HG03558 (cell line): ENCODE data around the gene KIDINS220.
A peak's percentile ranks its signal among the peaks of the same experiment; 100 is the strongest.

Source experiments
- ATAC-seq: cut with Tn5 transposase; IDR thresholded peaks from one replicate; pipeline ENCODE4 v1.9.1; 2021; ENCODE audit warnings: moderate number of reproducible peaks; ENCODE audit not compliant: unreplicated experiment; ENCODE audit errors: extremely low read depth

KIDINS220 gene

GRCh38 chr2:8836971-8837794, at the start of gene KIDINS220:
Gene KIDINS220, minus strand, starts transcription at chr2:8837613. Its CDS starts 10,520 bp downstream, at chr2:8827093.
- ATAC-seq: peak; percentile 58

GRCh38 chr2:8886876-8887275, 49.5 kb upstream of the KIDINS220 start:
- no peak for ATAC-seq

GRCh38 chr2:8886202-8886518, 48.7 kb upstream of the KIDINS220 start:
- no peak for ATAC-seq

- no peak for ATAC-seq
Measured at GRCh38 chr2:8885449-8886201, 48.2 kb upstream of the KIDINS220 start.

GRCh38 chr2:8884812-8885211, 47.4 kb upstream of the KIDINS220 start:
- ATAC-seq: no peak

GRCh38 chr2:8882094-8882493, 44.7 kb upstream of the KIDINS220 start:
- no peak for ATAC-seq

- ATAC-seq: no peak
Measured at GRCh38 chr2:8877894-8878293, 40.5 kb upstream of the KIDINS220 start.

- no peak for ATAC-seq
Measured at GRCh38 chr2:8877332-8877731, 39.9 kb upstream of the KIDINS220 start.

GRCh38 chr2:8876628-8877027, 39.2 kb upstream of the KIDINS220 start:
- ATAC-seq: no peak

GRCh38 chr2:8872821-8873432, 35.5 kb upstream of the KIDINS220 start:
- ATAC-seq: no peak

- ATAC-seq: no peak
Measured at GRCh38 chr2:8870441-8870840, 33.0 kb upstream of the KIDINS220 start.

GRCh38 chr2:8867363-8867762, 29.9 kb upstream of the KIDINS220 start:
- no peak for ATAC-seq

GRCh38 chr2:8863331-8863953, 26.0 kb upstream of the KIDINS220 start:
- no peak for ATAC-seq

- no peak for ATAC-seq
Measured at GRCh38 chr2:8862230-8862629, 24.8 kb upstream of the KIDINS220 start.

GRCh38 chr2:8861797-8862196, 24.4 kb upstream of the KIDINS220 start:
- ATAC-seq: no peak

GRCh38 chr2:8860239-8860638, 22.8 kb upstream of the KIDINS220 start:
- no peak for ATAC-seq

GRCh38 chr2:8858910-8859309, 21.5 kb upstream of the KIDINS220 start:
- no peak for ATAC-seq

GRCh38 chr2:8858264-8858663, 20.9 kb upstream of the KIDINS220 start:
- ATAC-seq: no peak

GRCh38 chr2:8857709-8858108, 20.3 kb upstream of the KIDINS220 start:
- no peak for ATAC-seq

GRCh38 chr2:8856176-8856575, 18.8 kb upstream of the KIDINS220 start:
- ATAC-seq: no peak

- no peak for ATAC-seq
Measured at GRCh38 chr2:8855010-8855409, 17.6 kb upstream of the KIDINS220 start.
